PFSK-1 (cell line): Measurements from ENCODE around the gene PROM2.

ENCODE experiments used
- FOXP2 ChIP-seq: optimal IDR thresholded peaks from 2 replicates; pipeline ENCODE3; 2011; ENCODE audit warnings: borderline replicate concordance, control low read depth, inconsistent platforms; ENCODE audit not compliant: insufficient read depth; ENCODE audit errors: extremely low read length, extremely low read depth
- POLR2AphosphoS5 ChIP-seq: IDR thresholded peaks from 2 replicates; pipeline ENCODE4 v1.6.1; 2012; ENCODE audit warnings: low read depth, mild to moderate bottlenecking, control low read depth, low read length, moderate library complexity
- REST ChIP-seq, 2 experiments: IDR thresholded peaks; 2 replicates each; pipeline versions ENCODE4 v1.6.1 to v1.8.0; 2011 to 2012; ENCODE audit warnings: low read depth in 2 of 2, low read length in 2 of 2, control low read depth in 1 of 2, inconsistent platforms in 1 of 2, mild to moderate bottlenecking in 1 of 2, moderate library complexity in 1 of 2; ENCODE audit not compliant: insufficient read depth in 1 of 2
- SIN3A ChIP-seq: IDR thresholded peaks from 2 replicates; pipeline ENCODE4 v1.6.1; 2012; ENCODE audit warnings: mild to moderate bottlenecking, low read length, moderate library complexity, borderline replicate concordance; ENCODE audit not compliant: insufficient read depth
- TAF1 ChIP-seq: IDR thresholded peaks from 2 replicates; pipeline ENCODE4 v1.6.1; 2012; ENCODE audit warnings: low read length, control low read depth, borderline replicate concordance; ENCODE audit not compliant: insufficient read depth

DNA sequence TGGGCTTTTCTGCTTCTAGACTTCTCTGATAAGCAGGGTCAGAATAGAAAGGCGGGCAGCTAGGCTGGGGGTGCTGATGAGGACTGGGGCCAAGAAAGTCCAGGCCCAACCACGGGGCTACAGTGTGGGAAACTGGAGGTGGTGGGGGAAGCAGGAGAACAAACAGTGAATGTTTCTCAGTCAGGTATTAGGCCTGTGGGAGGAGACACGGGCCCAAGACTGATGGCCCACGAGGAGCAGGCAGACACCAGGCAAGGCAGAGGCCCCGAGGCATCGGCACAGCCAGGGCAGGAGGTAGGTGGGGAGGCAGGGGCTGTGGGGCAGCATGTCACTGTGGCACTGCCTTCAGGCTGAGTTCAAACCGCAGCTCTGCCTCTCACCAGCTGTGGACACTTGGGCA, 63.6 kb downstream of the PROM2 start:
- TF ChIP-seq POLR2AphosphoS5 (no peak), REST (IDR thresholded peaks at IDR 0.05; ENCODE audit: insufficient read depth in 1 of 2, low read depth in 2 of 2, low read length in 2 of 2) (no peak), TAF1 (no peak), SIN3A (no peak), FOXP2 (no peak)
